ENCODE results near the gene SV2B. TPM values are rescaled to one million over a fixed set of nuclear protein-coding genes. Genes with fewer than 3 reads are reported as not detected.
"Not testable (repeated sequence)": the region's sequence is repeated elsewhere in the genome, so short reads cannot be mapped to it uniquely, and the experiment has no call there.

SV2B gene
- total RNA-seq, 1 experiment from 2014 or later, result 0.44 TPM

DNA sequence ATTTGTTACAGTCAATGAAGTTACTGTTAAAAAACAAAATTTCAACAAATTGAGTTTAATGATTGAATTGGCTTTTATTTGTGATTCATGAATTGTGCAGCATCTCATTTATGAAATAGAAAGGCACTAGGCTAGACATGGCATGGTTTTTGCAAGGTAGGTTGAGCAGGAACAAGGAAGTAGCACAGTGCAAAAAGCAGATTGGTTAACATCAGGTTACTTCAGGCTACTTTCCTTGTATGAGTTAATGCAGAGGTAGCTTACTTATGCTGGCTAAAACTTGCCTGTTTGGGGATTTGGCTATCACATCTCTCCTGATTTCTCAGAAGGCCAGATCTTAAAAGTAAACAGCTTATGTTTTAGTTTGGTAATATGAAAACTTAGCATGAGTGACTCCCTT is 23.0 kb upstream of the SV2B start:
- intact Hi-C loops (cut with micrococcal nuclease), result no loop called here
- Mint-ChIP-seq H3K4me3 (ENCODE audit: unreplicated experiment) (no peak overlapping the region), H3K36me3 (ENCODE audit: insufficient read depth, unreplicated experiment) (no peaks in the 10 kb centered on the region), H3K4me1 (ENCODE audit: insufficient read depth, unreplicated experiment) (no peaks in the 10 kb centered on the region), H3K9me3 (ENCODE audit: unreplicated experiment) (no peaks in the 10 kb centered on the region), H3K27me3 (ENCODE audit: insufficient read depth, unreplicated experiment) (peaks cover 16% of the 10 kb centered on the region), H3K27ac (ENCODE audit: low read depth, unreplicated experiment) (no peak overlapping the region)
- no TSS peak for BruUV-seq (replicated peaks)
- ChIA-PET POLR2A (no interaction called here), CTCF (no interaction called here)
- DNase-seq (ENCODE audit: unreplicated experiment), result no peak
- TF ChIP-seq, protein P1, sequence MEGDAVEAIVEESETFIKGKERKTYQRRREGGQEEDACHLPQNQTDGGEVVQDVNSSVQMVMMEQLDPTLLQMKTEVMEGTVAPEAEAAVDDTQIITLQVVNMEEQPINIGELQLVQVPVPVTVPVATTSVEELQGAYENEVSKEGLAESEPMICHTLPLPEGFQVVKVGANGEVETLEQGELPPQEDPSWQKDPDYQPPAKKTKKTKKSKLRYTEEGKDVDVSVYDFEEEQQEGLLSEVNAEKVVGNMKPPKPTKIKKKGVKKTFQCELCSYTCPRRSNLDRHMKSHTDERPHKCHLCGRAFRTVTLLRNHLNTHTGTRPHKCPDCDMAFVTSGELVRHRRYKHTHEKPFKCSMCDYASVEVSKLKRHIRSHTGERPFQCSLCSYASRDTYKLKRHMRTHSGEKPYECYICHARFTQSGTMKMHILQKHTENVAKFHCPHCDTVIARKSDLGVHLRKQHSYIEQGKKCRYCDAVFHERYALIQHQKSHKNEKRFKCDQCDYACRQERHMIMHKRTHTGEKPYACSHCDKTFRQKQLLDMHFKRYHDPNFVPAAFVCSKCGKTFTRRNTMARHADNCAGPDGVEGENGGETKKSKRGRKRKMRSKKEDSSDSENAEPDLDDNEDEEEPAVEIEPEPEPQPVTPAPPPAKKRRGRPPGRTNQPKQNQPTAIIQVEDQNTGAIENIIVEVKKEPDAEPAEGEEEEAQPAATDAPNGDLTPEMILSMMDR (IDR thresholded peaks at IDR 0.05; ENCODE audit: unreplicated experiment), result no peak

DNA sequence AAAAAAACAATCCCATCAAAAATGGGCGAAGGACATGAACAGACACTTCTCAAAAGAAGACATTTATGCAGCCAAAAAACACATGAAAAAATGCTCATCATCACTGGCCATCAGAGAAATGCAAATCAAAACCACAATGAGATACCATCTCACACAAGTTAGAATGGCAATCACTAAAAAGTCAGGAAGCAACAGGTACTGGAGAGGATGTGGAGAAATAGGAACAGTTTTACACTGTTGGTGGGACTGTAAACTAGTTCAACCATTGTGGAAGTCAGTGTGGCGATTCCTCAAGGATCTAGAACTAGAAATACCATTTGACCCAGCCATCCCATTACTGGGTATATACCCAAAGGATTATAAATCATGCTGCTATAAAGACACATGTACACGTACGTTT is 6.2 kb upstream of the SV2B start:
- H3K36me3 Mint-ChIP-seq (ENCODE audit: insufficient read depth, unreplicated experiment); H3K9me3 Mint-ChIP-seq (ENCODE audit: unreplicated experiment); H3K27ac Mint-ChIP-seq (ENCODE audit: low read depth, unreplicated experiment); H3K4me3 Mint-ChIP-seq (ENCODE audit: unreplicated experiment); DNase-seq (ENCODE audit: unreplicated experiment); POLR2A ChIA-PET; CTCF ChIA-PET; intact Hi-C loops (cut with micrococcal nuclease); BruUV-seq (replicated peaks); H3K4me1 Mint-ChIP-seq (ENCODE audit: insufficient read depth, unreplicated experiment): not testable (repeated sequence)
- H3K27me3 Mint-ChIP-seq (ENCODE audit: insufficient read depth, unreplicated experiment), result peaks cover 60% of the 10 kb centered on the region

DNA sequence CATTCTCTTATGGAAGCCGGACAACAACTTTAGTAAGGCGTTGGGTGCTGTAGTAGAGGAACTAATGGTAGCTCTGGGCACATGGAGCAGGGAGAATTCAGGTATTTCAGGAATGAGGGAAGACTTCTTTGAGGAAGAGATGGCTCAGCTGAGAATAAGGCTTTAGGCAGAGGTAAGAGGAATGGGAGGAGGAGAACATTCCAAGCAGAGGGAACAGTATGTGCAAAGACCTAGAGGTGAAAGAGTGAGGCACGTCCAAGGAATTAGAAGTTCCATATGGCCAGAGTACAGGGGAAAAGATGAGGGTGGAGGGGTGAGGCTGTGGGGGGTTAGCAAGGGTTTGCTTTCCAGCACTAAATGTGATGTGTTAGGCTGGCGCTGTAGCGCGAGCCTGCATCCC is 1.6 kb upstream of the SV2B start:
- no peaks in the 10 kb centered on the region for H3K9me3 Mint-ChIP-seq (ENCODE audit: unreplicated experiment)
- H3K4me1 Mint-ChIP-seq (ENCODE audit: insufficient read depth, unreplicated experiment), result peaks cover 10% of the 10 kb centered on the region
- DNase-seq (ENCODE audit: unreplicated experiment), result no peak
- POLR2A ChIA-PET, result no interaction called here
- H3K27me3 Mint-ChIP-seq (ENCODE audit: insufficient read depth, unreplicated experiment), result peaks cover 80% of the 10 kb centered on the region
- BruUV-seq (replicated peaks), result no TSS peak
- CTCF ChIA-PET, result interaction anchor here (0.8 kb wide), 1 partner anchor 31 kb away, joined by 3 read pairs; no protein-coding TSS in a partner anchor
- TF ChIP-seq, protein P1 (IDR thresholded peaks at IDR 0.05; ENCODE audit: unreplicated experiment), result no peak
- no peak overlapping the region for H3K27ac Mint-ChIP-seq (ENCODE audit: low read depth, unreplicated experiment)
- no peaks in the 10 kb centered on the region for H3K36me3 Mint-ChIP-seq (ENCODE audit: insufficient read depth, unreplicated experiment)
- no peak overlapping the region for H3K4me3 Mint-ChIP-seq (ENCODE audit: unreplicated experiment)
- intact Hi-C loops (cut with micrococcal nuclease), result no loop called here

DNA sequence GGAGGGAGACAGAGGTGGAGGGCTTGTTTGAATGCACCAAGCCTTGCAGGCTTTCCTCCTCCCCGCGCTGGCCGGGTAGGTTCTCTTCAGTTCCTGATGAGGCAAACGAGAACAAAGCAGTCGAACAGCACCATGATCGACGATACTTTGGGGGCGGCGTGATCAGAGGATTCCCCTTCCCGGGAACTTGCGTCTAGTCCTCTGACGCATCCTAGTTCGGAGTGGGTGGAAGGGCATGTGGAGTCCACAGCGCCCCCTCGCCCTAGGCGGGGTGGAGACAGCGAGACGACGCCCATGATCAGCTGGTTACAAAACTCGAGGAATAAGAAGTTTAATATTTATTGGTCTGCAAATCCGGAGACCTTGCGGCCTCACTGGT is 452 bp upstream of the SV2B start:
- no TSS peak for BruUV-seq (replicated peaks)
- Mint-ChIP-seq H3K27me3 (ENCODE audit: insufficient read depth, unreplicated experiment) (peaks cover 89% of the 10 kb centered on the region), H3K4me3 (ENCODE audit: unreplicated experiment) (peak overlapping the region; percentile 72), H3K36me3 (ENCODE audit: insufficient read depth, unreplicated experiment) (no peaks in the 10 kb centered on the region), H3K4me1 (ENCODE audit: insufficient read depth, unreplicated experiment) (peaks cover 10% of the 10 kb centered on the region), H3K27ac (ENCODE audit: low read depth, unreplicated experiment) (no peak overlapping the region), H3K9me3 (ENCODE audit: unreplicated experiment) (no peaks in the 10 kb centered on the region)
- peak; percentile 26 for DNase-seq (ENCODE audit: unreplicated experiment)
- CTCF ChIA-PET, result interaction anchor here (0.6 to 1.7 kb wide), 6 partner anchors 11 to 172 kb away, joined by 3 to 4 read pairs (median 4); no protein-coding TSS in a partner anchor
- POLR2A ChIA-PET, result no interaction called here
- TF ChIP-seq, protein P1 (IDR thresholded peaks at IDR 0.05; ENCODE audit: unreplicated experiment), result no peak
- intact Hi-C loops (cut with micrococcal nuclease), result no loop called here

Data from MCF 10A (cell line).